ENCODE results near the gene SERPINB1. TPM values are rescaled to one million over a fixed set of nuclear protein-coding genes. Genes with fewer than 3 reads are reported as not detected.
A peak's percentile ranks its signal among the peaks of the same experiment; 100 is the strongest.

SERPINB1 gene
- total and polyA plus RNA-seq, 9 of the 15 experiments (the other 6 are each of a cell fraction or from before 2014, with no cell fraction given) = 33.9 to 108 (median 63.8) TPM

DNA sequence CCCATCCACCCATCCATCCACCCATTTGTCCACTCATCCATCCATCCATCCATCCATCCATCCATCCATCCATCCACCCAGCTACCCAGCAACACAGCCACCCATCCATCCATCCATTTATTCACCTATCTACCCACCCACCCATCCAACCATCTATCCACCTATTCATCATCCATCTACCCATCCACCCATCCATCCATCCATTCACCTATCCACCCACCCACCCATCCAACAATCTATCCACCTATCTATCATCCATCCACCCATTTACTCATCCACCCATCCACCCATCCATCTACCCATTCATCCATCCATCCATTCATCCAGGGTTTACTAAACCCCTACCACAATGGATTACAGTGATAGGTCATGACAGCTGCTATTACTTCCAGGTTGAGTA is 7.4 kb downstream of the SERPINB1 start (continued):
- TF ChIP-seq, protein P1, sequence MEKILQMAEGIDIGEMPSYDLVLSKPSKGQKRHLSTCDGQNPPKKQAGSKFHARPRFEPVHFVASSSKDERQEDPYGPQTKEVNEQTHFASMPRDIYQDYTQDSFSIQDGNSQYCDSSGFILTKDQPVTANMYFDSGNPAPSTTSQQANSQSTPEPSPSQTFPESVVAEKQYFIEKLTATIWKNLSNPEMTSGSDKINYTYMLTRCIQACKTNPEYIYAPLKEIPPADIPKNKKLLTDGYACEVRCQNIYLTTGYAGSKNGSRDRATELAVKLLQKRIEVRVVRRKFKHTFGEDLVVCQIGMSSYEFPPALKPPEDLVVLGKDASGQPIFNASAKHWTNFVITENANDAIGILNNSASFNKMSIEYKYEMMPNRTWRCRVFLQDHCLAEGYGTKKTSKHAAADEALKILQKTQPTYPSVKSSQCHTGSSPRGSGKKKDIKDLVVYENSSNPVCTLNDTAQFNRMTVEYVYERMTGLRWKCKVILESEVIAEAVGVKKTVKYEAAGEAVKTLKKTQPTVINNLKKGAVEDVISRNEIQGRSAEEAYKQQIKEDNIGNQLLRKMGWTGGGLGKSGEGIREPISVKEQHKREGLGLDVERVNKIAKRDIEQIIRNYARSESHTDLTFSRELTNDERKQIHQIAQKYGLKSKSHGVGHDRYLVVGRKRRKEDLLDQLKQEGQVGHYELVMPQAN (IDR thresholded peaks at IDR 0.05; ENCODE audit: borderline replicate concordance) = 0 out of 2 replicates have a peak, but pooled peaks have one; percentile 31
- TF ChIP-seq CREBBP (IDR thresholded peaks at IDR 0.05; ENCODE audit: low read depth, low read length) (peak; percentile 48), HCFC1 (IDR thresholded peaks at IDR 0.05; ENCODE audit: low read depth, low read length) (no peak), BRCA1 (IDR thresholded peaks at IDR 0.05) (no peak), BRCA1 (CRISPR knock-in tag; IDR thresholded peaks at IDR 0.05) (no peak), NBN (IDR thresholded peaks at IDR 0.05; ENCODE audit: low read depth) (no peak), RNF2 (IDR thresholded peaks at IDR 0.05) (no peak), ZNF644 (tag; IDR thresholded peaks at IDR 0.05; ENCODE audit: low read depth) (no peak), HDAC1 (IDR thresholded peaks at IDR 0.05) (peak in 1 of 2 experiments; percentile 39; a peak in 1 of 4 replicates), SETDB1 (IDR thresholded peaks at IDR 0.05; ENCODE audit: low read length) (no peak), MAFF (IDR thresholded peaks at IDR 0.05; ENCODE audit: low read length) (no peak), BRF1 (IDR thresholded peaks at IDR 0.05; ENCODE audit: borderline replicate concordance, extremely low read depth, insufficient read length) (no peak), ZNF696 (CRISPR knock-in tag; conservative IDR thresholded peaks at IDR 0.05) (no peak), TGIF2 (CRISPR knock-in tag; IDR thresholded peaks at IDR 0.05) (no peak), POLR3A (IDR thresholded peaks at IDR 0.05; ENCODE audit: borderline replicate concordance, extremely low read depth, insufficient read depth, insufficient read length) (no peak), DMBX1 (CRISPR knock-in tag; IDR thresholded peaks at IDR 0.05; ENCODE audit: borderline replicate concordance) (no peak), SUPT5H (IDR thresholded peaks at IDR 0.05) (peak; percentile 73), ZNF217 (CRISPR knock-in tag; IDR thresholded peaks at IDR 0.05) (no peak), NRF1 (conservative IDR thresholded peaks at IDR 0.05 in 1 of 2, IDR thresholded peaks at IDR 0.05 in 1 of 2) (no peak), SRSF1 (IDR thresholded peaks at IDR 0.05; ENCODE audit: low read depth, low read length) (no peak), RBBP5 (IDR thresholded peaks at IDR 0.05; ENCODE audit: borderline replicate concordance, insufficient read depth, low read length, poor library complexity, severe bottlenecking) (no peak), SRSF7 (optimal IDR thresholded peaks at IDR 0.05; ENCODE audit: low read depth, low read length) (no peak)
- TF ChIP-seq, protein P2, sequence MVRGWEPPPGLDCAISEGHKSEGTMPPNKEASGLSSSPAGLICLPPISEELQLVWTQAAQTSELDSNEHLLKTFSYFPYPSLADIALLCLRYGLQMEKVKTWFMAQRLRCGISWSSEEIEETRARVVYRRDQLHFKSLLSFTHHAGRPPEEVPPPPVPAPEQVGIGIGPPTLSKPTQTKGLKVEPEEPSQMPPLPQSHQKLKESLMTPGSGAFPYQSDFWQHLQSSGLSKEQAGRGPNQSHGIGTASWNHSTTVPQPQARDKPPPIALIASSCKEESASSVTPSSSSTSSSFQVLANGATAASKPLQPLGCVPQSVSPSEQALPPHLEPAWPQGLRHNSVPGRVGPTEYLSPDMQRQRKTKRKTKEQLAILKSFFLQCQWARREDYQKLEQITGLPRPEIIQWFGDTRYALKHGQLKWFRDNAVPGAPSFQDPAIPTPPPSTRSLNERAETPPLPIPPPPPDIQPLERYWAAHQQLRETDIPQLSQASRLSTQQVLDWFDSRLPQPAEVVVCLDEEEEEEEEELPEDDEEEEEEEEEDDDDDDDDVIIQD (CRISPR knock-in tag; IDR thresholded peaks at IDR 0.05) = no peak
- TF ChIP-seq, protein P3, sequence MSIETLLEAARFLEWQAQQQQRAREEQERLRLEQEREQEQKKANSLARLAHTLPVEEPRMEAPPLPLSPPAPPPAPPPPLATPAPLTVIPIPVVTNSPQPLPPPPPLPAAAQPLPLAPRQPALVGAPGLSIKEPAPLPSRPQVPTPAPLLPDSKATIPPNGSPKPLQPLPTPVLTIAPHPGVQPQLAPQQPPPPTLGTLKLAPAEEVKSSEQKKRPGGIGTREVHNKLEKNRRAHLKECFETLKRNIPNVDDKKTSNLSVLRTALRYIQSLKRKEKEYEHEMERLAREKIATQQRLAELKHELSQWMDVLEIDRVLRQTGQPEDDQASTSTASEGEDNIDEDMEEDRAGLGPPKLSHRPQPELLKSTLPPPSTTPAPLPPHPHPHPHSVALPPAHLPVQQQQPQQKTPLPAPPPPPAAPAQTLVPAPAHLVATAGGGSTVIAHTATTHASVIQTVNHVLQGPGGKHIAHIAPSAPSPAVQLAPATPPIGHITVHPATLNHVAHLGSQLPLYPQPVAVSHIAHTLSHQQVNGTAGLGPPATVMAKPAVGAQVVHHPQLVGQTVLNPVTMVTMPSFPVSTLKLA (conservative IDR thresholded peaks at IDR 0.05) = no peak
- TF ChIP-seq, protein P4, sequence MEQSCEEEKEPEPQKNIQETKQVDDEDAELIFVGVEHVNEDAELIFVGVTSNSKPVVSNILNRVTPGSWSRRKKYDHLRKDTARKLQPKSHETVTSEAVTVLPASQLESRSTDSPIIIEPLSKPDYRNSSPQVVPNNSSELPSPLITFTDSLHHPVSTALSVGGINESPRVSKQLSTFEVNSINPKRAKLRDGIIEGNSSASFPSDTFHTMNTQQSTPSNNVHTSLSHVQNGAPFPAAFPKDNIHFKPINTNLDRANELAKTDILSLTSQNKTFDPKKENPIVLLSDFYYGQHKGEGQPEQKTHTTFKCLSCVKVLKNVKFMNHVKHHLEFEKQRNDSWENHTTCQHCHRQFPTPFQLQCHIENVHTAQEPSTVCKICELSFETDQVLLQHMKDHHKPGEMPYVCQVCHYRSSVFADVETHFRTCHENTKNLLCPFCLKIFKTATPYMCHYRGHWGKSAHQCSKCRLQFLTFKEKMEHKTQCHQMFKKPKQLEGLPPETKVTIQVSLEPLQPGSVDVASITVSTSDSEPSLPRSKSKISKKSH (CRISPR knock-in tag; IDR thresholded peaks at IDR 0.05) = no peak
